IgD-negative memory B cell (primary cell): ENCODE measurements around the gene TBC1D2. TPM values are rescaled to one million over a fixed set of nuclear protein-coding genes. Genes with fewer than 3 reads are reported as not detected.

Source experiments
- H3K27ac Mint-ChIP-seq, 3 donors: one replicate each; pipeline ENCODE4 v1.8.0; 2020 to 2022; ENCODE audit warnings: mild to moderate bottlenecking in 3 of 3, mixed read lengths in 3 of 3, moderate library complexity in 1 of 3
- H3K27me3 Mint-ChIP-seq: one replicate; pipeline ENCODE4 v1.8.0; 2021; ENCODE audit warnings: mixed read lengths
- H3K36me3 Mint-ChIP-seq: one replicate; pipeline ENCODE4 v1.8.0; 2020; ENCODE audit warnings: mild to moderate bottlenecking, mixed read lengths
- H3K4me1 Mint-ChIP-seq, 3 donors: one replicate each; pipeline ENCODE4 v1.8.0; 2020 to 2022; ENCODE audit warnings: mixed read lengths in 3 of 3, mild to moderate bottlenecking in 1 of 3
- H3K4me3 Mint-ChIP-seq, 4 donors: one replicate each; pipeline ENCODE4 v1.8.0; 2020 to 2022; ENCODE audit warnings: mild to moderate bottlenecking in 4 of 4, mixed read lengths in 4 of 4, moderate library complexity in 3 of 4
- H3K9me3 Mint-ChIP-seq, 3 donors: one replicate each; pipeline ENCODE4 v1.8.0; 2020 to 2021; ENCODE audit warnings: mixed read lengths in 3 of 3, mild to moderate bottlenecking in 1 of 3
- polyA plus RNA-seq: library from polyadenylated mRNA; unstranded; fragments of 300-500 nt; fragmentation: Illumina TruSeq; gene quantifications from one replicate; pipeline ENCODE4 v1.2.3, GENCODE V29; 2021

TBC1D2 gene
- polyA plus RNA-seq, 1 donor from 2014 or later: 5.3 TPM

DNA sequence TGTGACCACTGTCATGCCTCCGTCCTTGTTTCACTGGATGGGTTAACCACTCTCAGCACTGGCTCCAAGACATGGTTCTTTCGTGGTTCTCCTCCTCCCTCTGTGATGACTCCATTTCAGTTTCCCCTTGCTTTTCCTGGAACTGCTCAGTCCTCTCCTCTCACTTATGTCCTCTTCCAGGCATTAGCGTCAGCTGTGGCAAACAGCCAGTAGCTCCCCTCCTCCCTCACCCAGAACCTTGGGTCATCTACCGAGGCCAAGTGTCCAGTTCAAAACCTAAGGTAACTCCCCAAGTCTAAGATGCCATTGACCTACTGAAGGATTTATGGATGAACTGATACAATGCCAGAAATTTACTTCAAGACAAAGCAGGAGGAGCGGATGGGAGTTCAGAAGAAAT is 53.2 kb downstream of the TBC1D2 start:
- H3K4me3 Mint-ChIP-seq: no peak overlapping the region
- H3K36me3 Mint-ChIP-seq: no peaks in the 10 kb centered on the region
- no peaks in the 10 kb centered on the region for H3K9me3 Mint-ChIP-seq
- peaks cover 14 to 19% (median 19%) of the 10 kb centered on the region in 3 donors for H3K4me1 Mint-ChIP-seq
- peak overlapping the region in 1 of 3 donors; percentile 86 for H3K27ac Mint-ChIP-seq
- H3K27me3 Mint-ChIP-seq: no peaks in the 10 kb centered on the region

DNA sequence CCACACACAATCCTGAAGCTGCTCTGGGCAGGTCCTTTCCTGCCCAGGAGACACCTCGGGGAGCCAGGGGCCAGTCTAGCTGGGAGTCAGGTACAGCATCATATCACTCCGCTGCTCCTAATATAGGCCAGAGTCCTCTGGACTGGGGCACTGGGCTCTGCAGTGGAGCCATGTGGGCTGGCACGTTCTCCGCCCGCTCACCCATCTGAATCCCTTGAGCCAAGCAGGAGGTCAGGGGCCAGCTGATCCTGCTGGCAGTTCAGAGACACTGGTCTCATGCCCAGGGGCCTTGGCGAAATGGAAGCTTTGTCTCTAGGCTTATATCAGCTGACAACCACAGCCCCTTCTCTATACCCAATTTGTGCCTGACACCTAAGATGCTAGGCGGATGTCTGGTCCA is 53.7 kb downstream of the TBC1D2 start:
- Mint-ChIP-seq H3K36me3 (no peaks in the 10 kb centered on the region), H3K4me3 (no peak overlapping the region), H3K27ac (no peak overlapping the region), H3K4me1 (peaks cover 14 to 19% (median 19%) of the 10 kb centered on the region in 3 donors), H3K27me3 (no peaks in the 10 kb centered on the region), H3K9me3 (no peaks in the 10 kb centered on the region)

DNA sequence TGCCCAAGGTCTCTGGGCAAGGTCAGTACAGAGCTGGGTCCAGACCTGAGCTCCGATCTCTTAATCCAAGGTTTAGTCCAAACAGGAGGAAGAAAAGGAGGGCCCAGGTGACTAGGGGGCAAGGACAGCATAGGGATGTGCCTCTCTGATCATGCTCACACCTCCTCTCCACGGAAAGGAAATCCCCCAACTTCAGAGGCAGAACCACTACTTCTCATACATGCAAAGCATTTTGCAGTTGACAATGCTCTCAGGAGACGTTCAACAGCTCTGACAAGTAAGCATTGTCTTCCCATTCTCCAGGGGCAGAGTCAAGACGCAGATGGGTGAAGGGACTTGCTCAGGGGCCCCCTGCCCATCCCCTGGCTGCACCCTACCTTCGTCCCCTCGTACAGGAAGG is 54.3 kb downstream of the TBC1D2 start:
- H3K36me3 Mint-ChIP-seq: no peaks in the 10 kb centered on the region
- no peaks in the 10 kb centered on the region for H3K9me3 Mint-ChIP-seq
- no peaks in the 10 kb centered on the region for H3K27me3 Mint-ChIP-seq
- peaks cover 12 to 19% (median 18%) of the 10 kb centered on the region in 3 donors for H3K4me1 Mint-ChIP-seq
- no peak overlapping the region for H3K4me3 Mint-ChIP-seq
- H3K27ac Mint-ChIP-seq: no peak overlapping the region

DNA sequence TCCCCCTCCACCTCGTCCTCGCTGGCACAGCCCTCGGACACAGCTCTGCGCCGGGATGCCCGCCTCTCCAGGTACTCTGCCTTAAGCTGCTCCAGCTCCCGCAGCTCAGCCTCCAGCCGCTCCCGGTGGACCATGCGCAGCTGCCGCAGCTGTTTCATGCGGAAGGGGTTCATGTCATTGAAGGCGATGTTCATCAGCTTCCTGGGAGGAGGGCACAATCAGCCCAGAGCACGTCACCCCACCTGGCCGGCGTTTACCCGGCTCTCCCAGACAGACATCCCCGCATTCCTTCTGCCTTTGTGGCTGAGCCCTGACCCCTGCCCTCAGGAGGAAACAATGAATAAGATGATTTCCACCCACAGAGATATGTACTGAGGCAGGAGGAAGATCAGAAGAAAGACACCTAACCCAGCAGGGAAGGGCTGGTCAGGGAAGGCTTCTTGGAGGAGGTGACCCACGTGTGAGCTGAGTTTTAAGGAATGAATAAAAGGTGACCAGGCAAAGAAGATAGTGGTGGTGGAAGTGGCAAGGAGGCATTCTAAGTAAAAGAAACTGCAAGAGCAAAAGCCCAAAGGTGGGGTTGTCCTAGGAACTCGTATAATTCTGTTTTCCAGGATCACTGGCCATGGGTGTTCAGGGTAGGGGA is 55.9 kb downstream of the TBC1D2 start:
- no peaks in the 10 kb centered on the region for H3K27me3 Mint-ChIP-seq
- no peaks in the 10 kb centered on the region for H3K36me3 Mint-ChIP-seq
- H3K27ac Mint-ChIP-seq: no peak overlapping the region
- no peaks in the 10 kb centered on the region for H3K9me3 Mint-ChIP-seq
- H3K4me1 Mint-ChIP-seq: peaks cover 10 to 15% (median 12%) of the 10 kb centered on the region in 3 donors
- peak overlapping the region in 1 of 4 donors; percentile 58 for H3K4me3 Mint-ChIP-seq

DNA sequence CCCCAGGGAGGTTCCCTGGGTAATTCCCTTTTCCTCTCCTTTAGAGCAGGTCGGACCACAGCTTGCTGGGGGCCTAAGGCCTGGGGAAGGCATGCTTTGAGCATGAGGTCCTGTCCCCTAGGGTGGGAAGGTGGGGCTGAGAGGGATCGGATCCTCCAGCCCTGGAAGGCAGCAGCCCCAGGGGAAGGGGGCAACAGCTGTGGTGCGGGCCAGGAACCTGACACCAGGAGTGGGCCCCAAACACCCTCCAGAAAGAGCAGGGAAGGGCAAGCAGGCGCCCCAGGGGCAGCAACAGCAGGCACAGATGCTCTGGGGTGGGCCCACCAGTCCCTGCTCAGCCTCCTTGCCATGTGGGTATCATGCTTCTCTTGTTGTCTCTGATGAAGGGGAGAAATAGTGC is 59.8 kb downstream of the TBC1D2 start:
- H3K4me3 Mint-ChIP-seq: no peak overlapping the region
- H3K27me3 Mint-ChIP-seq: no peaks in the 10 kb centered on the region
- peaks cover 4 to 7% (median 6%) of the 10 kb centered on the region in 3 donors for H3K4me1 Mint-ChIP-seq
- H3K9me3 Mint-ChIP-seq: no peaks in the 10 kb centered on the region
- H3K27ac Mint-ChIP-seq: peak overlapping the region in 1 of 3 donors; percentile 88
- no peaks in the 10 kb centered on the region for H3K36me3 Mint-ChIP-seq

DNA sequence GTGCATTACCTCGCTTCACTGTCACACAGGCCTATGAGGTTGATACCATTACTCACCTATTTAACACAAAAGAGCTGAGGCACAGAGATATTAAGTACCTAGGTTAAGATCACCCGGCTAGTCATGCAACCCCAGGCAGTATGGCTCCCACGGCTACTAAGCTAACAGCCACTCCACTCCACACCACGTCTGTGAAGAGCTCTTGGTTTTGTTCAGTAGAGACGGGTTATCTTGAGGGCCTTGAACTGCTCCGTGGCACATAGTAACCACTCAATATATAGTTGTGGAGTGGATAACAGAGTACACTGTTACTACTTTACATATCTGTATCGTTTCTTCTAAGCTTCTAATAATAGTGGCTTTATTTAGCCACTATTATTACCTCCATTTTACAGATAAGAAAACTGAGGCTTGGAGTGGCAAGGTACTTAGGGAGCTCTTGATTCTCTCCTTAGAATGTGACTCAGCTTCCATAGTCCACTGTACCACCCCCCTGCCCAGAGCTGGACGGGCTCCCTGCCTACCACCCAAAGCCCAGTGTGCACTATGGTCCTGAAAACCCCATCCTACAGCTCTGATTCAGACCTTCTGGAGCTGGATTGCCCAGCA is 62.0 kb downstream of the TBC1D2 start:
- H3K27ac Mint-ChIP-seq: peak overlapping the region in 2 of 3 donors; percentile 10 to 80
- peak overlapping the region; percentile 82 to 92 (median 89) for H3K4me3 Mint-ChIP-seq
- H3K27me3 Mint-ChIP-seq: no peaks in the 10 kb centered on the region
- H3K36me3 Mint-ChIP-seq: no peaks in the 10 kb centered on the region
- H3K4me1 Mint-ChIP-seq: peaks cover 0 to 15% (median 11%) of the 10 kb centered on the region in 3 donors
- no peaks in the 10 kb centered on the region for H3K9me3 Mint-ChIP-seq

DNA sequence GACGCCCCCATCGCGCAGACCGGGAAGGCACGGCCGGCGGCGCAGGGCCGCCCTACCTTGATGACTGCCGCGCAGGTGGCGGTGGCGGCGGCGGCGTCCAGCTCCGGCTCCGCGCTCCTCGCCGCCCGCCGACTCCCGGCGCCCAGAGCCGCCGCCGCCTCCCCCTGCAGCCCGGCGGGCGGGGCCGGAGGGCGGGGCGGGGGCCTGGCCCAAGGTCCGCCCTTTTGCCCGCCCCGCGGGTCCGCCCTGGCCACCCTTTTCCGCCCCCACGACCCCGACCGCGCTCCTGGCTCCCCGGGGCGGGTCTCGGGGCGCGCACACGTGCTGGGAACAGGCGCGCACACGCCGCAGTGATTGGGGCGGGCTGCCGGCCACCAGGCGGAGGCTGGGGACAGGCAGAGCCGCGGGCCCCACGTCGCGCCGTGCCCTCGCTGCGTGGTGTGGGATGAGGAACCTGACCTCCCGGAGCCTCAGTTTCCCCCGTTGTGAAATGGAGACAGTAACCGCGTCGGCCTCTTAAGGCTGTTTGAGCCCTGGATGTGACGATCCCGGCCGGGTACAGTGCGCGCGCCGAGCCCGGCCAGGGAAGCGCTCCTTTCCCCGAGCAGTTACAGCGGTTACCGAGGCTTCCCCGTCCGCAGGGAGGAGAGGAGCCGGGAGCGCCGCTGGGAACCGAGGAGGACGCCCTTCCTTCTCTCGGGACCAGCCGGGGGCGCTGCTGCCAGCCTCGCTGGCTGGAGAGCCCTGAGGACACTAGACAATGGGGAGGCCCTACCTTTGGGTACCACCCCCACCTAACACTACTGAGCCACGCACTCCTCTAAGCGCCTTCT is 62.7 kb downstream of the TBC1D2 start, which contains the start of gene CORO2A:
Gene CORO2A, minus strand, starts transcription at position 135 of the 833 bp plus-strand sequence. CDS start 34,977 bp downstream, outside the sequence.
- Mint-ChIP-seq H3K36me3 (no peaks in the 10 kb centered on the region), H3K27ac (peak within 1 kb of the TSS in 2 of 3 donors; percentile 10 to 80), H3K27me3 (no peaks in the 10 kb centered on the region), H3K9me3 (no peaks in the 10 kb centered on the region), H3K4me3 (peak within 1 kb of the TSS; percentile 88 to 92 (median 90)), H3K4me1 (peaks cover 2 to 15% (median 11%) of the 10 kb centered on the region in 3 donors)

DNA sequence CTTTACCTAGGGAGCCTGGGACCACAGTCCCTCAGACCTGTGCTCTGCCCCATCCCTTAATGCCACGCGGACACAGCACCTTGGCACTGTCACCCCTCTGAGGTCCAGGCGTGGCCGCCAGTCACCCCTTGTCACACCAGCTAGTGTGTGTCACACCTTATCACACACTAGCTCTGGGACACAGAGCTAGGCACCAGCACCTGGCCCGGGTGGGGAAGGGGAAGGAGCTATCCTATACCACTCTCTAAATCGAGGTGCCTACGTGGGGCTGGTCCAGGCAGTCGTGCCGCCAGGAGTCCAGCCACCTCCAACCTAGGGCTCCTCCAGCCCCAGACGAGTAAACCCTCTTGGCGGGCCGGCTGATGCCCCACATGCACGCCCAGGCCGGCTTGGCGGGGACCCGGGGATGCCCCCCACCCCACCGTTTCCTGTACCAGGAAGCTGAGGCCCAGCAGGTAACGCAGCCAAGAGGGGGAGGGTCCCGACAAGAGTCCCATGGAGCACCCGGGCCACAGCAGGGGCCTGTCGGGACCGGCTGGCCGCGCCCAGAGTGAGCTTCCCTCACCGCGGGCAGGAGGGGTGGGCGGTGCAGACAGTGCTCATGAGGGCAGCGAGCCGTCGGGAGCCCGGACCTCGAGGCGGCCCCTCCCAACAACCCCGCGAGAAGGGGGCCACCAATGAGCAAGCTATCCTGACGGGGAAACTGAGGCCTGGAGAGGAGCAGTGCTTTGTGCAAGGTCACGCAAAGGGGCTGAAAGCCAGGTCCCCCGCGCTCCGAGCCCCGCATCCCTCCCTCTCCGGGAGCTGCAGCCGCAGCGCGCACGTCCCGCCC is 63.6 kb downstream of the TBC1D2 start:
- no peak overlapping the region for H3K27ac Mint-ChIP-seq
- H3K9me3 Mint-ChIP-seq: no peaks in the 10 kb centered on the region
- H3K27me3 Mint-ChIP-seq: no peaks in the 10 kb centered on the region
- H3K36me3 Mint-ChIP-seq: no peaks in the 10 kb centered on the region
- H3K4me1 Mint-ChIP-seq: peaks cover 2 to 15% (median 11%) of the 10 kb centered on the region in 3 donors
- H3K4me3 Mint-ChIP-seq: peak overlapping the region; percentile 79 to 91 (median 88)

DNA sequence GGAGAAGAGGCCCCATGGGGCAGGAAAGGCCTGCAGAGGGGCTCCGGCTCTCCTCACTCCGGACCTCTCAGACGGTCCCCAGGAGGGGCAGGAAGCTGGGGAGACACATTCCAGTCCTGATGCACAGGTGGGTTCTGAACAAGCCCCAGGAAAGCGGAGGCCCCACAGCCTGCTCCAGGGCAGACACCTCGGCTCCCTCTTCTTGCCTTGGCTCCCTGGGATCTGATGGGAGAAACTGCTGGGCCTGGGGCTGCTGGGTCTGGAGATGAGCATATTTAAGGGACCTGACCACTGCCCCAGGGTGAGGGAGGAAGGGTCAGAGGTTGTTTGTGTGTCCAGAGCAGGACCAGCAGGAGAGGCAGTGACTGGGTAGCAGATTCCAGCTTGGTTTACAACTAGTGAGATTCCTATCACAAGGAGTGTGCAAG is 64.3 kb downstream of the TBC1D2 start:
- no peaks in the 10 kb centered on the region for H3K36me3 Mint-ChIP-seq
- H3K9me3 Mint-ChIP-seq: no peaks in the 10 kb centered on the region
- H3K27ac Mint-ChIP-seq: peak overlapping the region in 1 of 3 donors; percentile 53
- no peaks in the 10 kb centered on the region for H3K27me3 Mint-ChIP-seq
- peak overlapping the region; percentile 43 to 88 (median 83) for H3K4me3 Mint-ChIP-seq
- H3K4me1 Mint-ChIP-seq: peaks cover 2 to 16% (median 13%) of the 10 kb centered on the region in 3 donors

DNA sequence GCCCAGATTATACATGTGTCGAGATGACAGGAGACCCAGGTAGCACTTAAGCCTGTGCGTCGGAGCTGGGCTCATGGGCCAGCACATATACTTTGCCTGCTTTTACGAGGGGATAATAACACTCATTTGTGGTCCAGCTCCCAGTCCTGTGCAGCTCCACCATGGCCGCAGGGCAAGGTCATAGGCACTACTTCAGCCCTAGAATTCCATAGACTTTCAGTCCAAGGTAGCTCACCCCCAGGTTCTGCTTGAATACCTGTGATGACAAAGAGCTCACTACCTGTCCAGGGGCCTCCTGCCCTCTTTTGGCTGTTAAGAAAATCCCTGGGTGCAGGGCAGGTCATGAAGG is 64.7 kb downstream of the TBC1D2 start:
- H3K4me1 Mint-ChIP-seq: peaks cover 5 to 19% (median 18%) of the 10 kb centered on the region in 3 donors
- no peak overlapping the region for H3K27ac Mint-ChIP-seq
- no peaks in the 10 kb centered on the region for H3K27me3 Mint-ChIP-seq

DNA sequence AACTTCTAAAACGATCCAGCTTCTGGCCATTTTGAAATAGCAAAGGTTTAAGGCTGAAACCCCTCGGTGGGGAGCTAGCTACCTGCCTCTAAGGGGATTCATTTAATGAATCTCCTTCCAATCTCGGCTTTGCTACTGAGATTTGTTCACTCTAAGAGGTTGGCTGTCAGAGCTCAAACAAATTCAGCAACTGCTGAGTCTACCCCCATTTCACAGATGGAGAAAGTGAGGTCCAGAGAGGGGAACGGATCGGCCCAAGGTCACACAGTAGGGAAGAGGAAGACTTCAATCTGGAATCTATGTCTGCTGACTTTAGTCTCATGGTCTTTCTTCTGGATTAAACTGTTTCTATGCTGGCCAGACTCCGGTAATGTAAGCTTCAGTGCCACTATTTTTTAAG is 66.0 kb downstream of the TBC1D2 start:
- Mint-ChIP-seq H3K36me3 (no peaks in the 10 kb centered on the region), H3K4me1 (peaks cover 7 to 26% (median 23%) of the 10 kb centered on the region in 3 donors), H3K27me3 (no peaks in the 10 kb centered on the region), H3K4me3 (peak overlapping the region in 1 of 4 donors; percentile 88), H3K9me3 (no peaks in the 10 kb centered on the region), H3K27ac (peak overlapping the region in 1 of 3 donors; percentile 52)

More for the DNA sequence above, 64.7 kb downstream of the TBC1D2 start:
- Mint-ChIP-seq H3K9me3 (no peaks in the 10 kb centered on the region), H3K36me3 (no peaks in the 10 kb centered on the region), H3K4me3 (peak overlapping the region; percentile 43 to 88 (median 75))

DNA sequence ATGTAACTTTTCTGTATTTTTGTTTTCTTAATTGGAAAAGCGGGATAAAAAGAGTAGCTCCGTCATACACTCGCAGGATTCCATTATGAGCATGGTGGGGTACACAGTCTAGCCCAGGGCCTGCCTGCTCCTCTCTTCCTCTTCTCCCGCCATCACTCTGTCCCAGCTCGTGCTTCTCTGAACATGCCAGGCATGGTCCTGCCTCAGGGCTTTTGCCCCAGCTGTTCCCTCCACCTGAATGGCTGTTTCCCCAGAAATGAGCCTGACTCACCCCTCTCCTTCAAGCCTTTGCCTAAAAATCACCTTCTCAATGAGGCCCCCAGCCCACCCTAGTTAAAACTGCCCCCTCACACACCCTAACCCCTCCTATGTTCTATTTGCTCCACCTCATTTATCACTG is 67.5 kb downstream of the TBC1D2 start:
- Mint-ChIP-seq H3K4me3 (no peak overlapping the region), H3K27me3 (no peaks in the 10 kb centered on the region), H3K27ac (no peak overlapping the region), H3K36me3 (no peaks in the 10 kb centered on the region), H3K4me1 (peaks cover 7 to 26% (median 17%) of the 10 kb centered on the region in 3 donors), H3K9me3 (no peaks in the 10 kb centered on the region)

DNA sequence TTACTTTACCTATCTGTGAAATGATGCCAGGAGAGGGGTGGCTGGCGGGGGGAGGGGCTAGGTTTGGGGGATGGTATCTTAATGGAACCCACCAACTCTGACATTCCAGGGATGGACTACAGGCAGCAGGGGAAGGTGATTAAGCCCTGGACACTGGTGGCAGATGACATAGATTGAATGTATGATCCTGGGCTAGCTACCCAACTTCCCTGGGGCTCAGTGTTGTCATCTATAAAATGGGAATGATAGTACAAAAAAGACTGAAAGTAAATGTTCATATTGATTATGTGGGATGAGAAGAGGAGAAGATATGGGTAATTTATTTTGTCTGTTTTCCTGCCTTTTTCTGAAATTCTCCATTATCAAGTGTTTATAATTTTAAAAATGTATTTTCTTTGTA is 69.2 kb downstream of the TBC1D2 start:
- Mint-ChIP-seq H3K4me3 (no peak overlapping the region), H3K27ac (no peak overlapping the region), H3K9me3 (no peaks in the 10 kb centered on the region), H3K4me1 (peaks cover 12 to 26% (median 18%) of the 10 kb centered on the region in 3 donors), H3K36me3 (peaks cover 3% of the 10 kb centered on the region), H3K27me3 (no peaks in the 10 kb centered on the region)

DNA sequence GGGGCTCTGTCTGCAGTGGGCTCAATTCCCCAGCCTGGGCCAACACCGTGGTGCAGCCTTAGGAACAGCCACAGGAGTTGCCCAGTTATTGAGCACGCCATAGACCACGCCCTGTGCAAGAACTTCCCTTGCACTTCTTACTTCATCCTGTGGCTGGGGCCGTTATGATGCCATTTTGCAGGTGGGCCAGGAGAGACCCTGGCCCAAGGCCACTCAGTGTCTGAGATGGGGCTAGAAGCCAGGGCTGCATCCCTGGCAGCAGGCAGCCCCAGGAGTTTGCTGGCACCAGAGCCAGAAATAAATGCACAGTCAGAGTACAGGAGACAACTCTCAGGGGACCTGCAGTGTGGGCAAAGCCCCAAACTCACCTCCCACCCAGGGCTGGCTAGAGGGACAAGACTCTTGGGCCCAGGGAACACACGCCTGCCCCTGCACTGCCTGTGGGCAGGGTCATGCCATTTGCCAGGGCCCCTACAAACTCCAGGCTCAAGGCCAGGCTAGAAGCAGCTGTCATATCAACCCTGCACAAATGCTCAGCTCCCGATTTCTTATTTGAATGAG is 69.8 kb downstream of the TBC1D2 start:
- Mint-ChIP-seq H3K4me1 (peaks cover 12 to 26% (median 18%) of the 10 kb centered on the region in 3 donors), H3K27me3 (no peaks in the 10 kb centered on the region), H3K9me3 (no peaks in the 10 kb centered on the region), H3K27ac (no peak overlapping the region), H3K4me3 (no peak overlapping the region), H3K36me3 (peaks cover 3% of the 10 kb centered on the region)
